Activated CD4-positive, alpha-beta T cell treated with anti-CD3 and anti-CD28 coated beads for 1 hour (primary cell): ENCODE data around the gene ZNF407.

Experiments used
- DNase-seq: peaks from one replicate; pipeline ENCODE4 v3.0.0-alpha.2; 2020

Gene ZNF407

GRCh38 chr18:74589811-74590210 lies 7.9 kb upstream of the ZNF407 start:
- no peak for DNase-seq

GRCh38 chr18:74590671-74591070 lies 7.0 kb upstream of the ZNF407 start:
- DNase-seq, result no peak

- no peak for DNase-seq
Measured at GRCh38 chr18:74595431-74595830, 2.2 kb upstream of the ZNF407 start.

- DNase-seq, result peak; percentile 55
Measured at GRCh38 chr18:74597034-74597661, 522 bp upstream of the ZNF407 start.

GRCh38 chr18:74598350-74599001 lies 806 bp downstream of the ZNF407 start:
- peak; percentile 49 for DNase-seq

GRCh38 chr18:74604361-74604760 lies 6.7 kb downstream of the ZNF407 start:
- DNase-seq, result no peak

GRCh38 chr18:74604774-74605173 lies 7.1 kb downstream of the ZNF407 start:
- no peak for DNase-seq

GRCh38 chr18:74608681-74609080 lies 11.0 kb downstream of the ZNF407 start:
- no peak for DNase-seq

GRCh38 chr18:74609535-74609934 lies 11.9 kb downstream of the ZNF407 start:
- no peak for DNase-seq

GRCh38 chr18:74610051-74610615 lies 12.5 kb downstream of the ZNF407 start:
- DNase-seq, result no peak

GRCh38 chr18:74610860-74611259 lies 13.2 kb downstream of the ZNF407 start:
- DNase-seq, result no peak

- DNase-seq, result no peak
Measured at GRCh38 chr18:74611765-74612164, 14.1 kb downstream of the ZNF407 start.

GRCh38 chr18:74613381-74613780 lies 15.7 kb downstream of the ZNF407 start:
- no peak for DNase-seq

- DNase-seq, result no peak
Measured at GRCh38 chr18:74616494-74616893, 18.8 kb downstream of the ZNF407 start.

- no peak for DNase-seq
Measured at GRCh38 chr18:74617486-74617885, 19.8 kb downstream of the ZNF407 start.

GRCh38 chr18:74622072-74622471 lies 24.4 kb downstream of the ZNF407 start:
- no peak for DNase-seq

GRCh38 chr18:74623047-74623816 lies 25.6 kb downstream of the ZNF407 start:
- DNase-seq, result no peak

- DNase-seq, result no peak
Measured at GRCh38 chr18:74624466-74624865, 26.8 kb downstream of the ZNF407 start.

GRCh38 chr18:74625157-74625556 lies 27.5 kb downstream of the ZNF407 start:
- DNase-seq, result no peak

- no peak for DNase-seq
Measured at GRCh38 chr18:74626049-74626874, 28.6 kb downstream of the ZNF407 start.

- DNase-seq, result no peak
Measured at GRCh38 chr18:74630804-74631203, 33.1 kb downstream of the ZNF407 start.

GRCh38 chr18:74631212-74631611 lies 33.5 kb downstream of the ZNF407 start:
- no peak for DNase-seq
